HEK293 (cell line): Measurements from ENCODE around the gene ELP6.

Source experiments
- CTCF ChIP-seq: fragments of 450-650 bp; formaldehyde crosslinking; IDR thresholded peaks from 2 replicates; pipeline ENCODE4 v1.5.1; 2016; ENCODE audit warnings: missing biosample characterization, missing genetic modification characterization
- KLF1 ChIP-seq: fragments of 450-650 bp; formaldehyde crosslinking; IDR thresholded peaks from 2 replicates; pipeline ENCODE4 v1.5.1; 2016; ENCODE audit warnings: missing biosample characterization, missing genetic modification characterization
- REST ChIP-seq: fragments of 450-650 bp; formaldehyde crosslinking; IDR thresholded peaks from 2 replicates; pipeline ENCODE4 v1.5.1; 2016; ENCODE audit warnings: missing biosample characterization, missing genetic modification characterization
- TRIM28 ChIP-seq: IDR thresholded peaks from 2 replicates; pipeline ENCODE4 v1.6.1; 2011; ENCODE audit warnings: low read length, control low read depth, borderline replicate concordance
- ZBTB7A ChIP-seq: fragments of 450-650 bp; formaldehyde crosslinking; IDR thresholded peaks from 2 replicates; pipeline ENCODE4 v1.5.1; 2016; ENCODE audit warnings: low read depth, missing biosample characterization, missing genetic modification characterization
- ZNF155 ChIP-seq: fragments of 450-650 bp; formaldehyde crosslinking; IDR thresholded peaks from 2 replicates; pipeline ENCODE4 v1.5.1; 2016; ENCODE audit warnings: missing biosample characterization, missing genetic modification characterization
- ZNF175 ChIP-seq: fragments of 450-650 bp; formaldehyde crosslinking; IDR thresholded peaks from 2 replicates; pipeline ENCODE4 v1.5.1; 2016; ENCODE audit warnings: missing biosample characterization, missing genetic modification characterization
- ZNF548 ChIP-seq: fragments of 450-650 bp; formaldehyde crosslinking; IDR thresholded peaks from 2 replicates; pipeline ENCODE4 v1.5.1; 2016; ENCODE audit warnings: missing biosample characterization, missing genetic modification characterization
- ZNF777 ChIP-seq: fragments of 450-650 bp; formaldehyde crosslinking; IDR thresholded peaks from 2 replicates; pipeline ENCODE4 v1.5.1; 2017; ENCODE audit warnings: missing biosample characterization, missing genetic modification characterization, borderline replicate concordance
- TF ChIP-seq, protein P1 (sequence below): fragments of 450-650 bp; formaldehyde crosslinking; IDR thresholded peaks from 2 replicates; pipeline ENCODE4 v1.5.1; 2016; ENCODE audit warnings: missing biosample characterization, missing genetic modification characterization, low read depth

- TF ChIP-seq ZNF175 (tag by site-specific recombination) (no peak), CTCF (tag by site-specific recombination) (no peak), ZNF548 (tag by site-specific recombination) (no peak), ZNF155 (tag by site-specific recombination) (no peak), ZNF777 (tag by site-specific recombination) (no peak), ZBTB7A (tag by site-specific recombination) (no peak), KLF1 (no peak), TRIM28 (no peak), REST (tag by site-specific recombination) (no peak)
- TF ChIP-seq, protein P1, sequence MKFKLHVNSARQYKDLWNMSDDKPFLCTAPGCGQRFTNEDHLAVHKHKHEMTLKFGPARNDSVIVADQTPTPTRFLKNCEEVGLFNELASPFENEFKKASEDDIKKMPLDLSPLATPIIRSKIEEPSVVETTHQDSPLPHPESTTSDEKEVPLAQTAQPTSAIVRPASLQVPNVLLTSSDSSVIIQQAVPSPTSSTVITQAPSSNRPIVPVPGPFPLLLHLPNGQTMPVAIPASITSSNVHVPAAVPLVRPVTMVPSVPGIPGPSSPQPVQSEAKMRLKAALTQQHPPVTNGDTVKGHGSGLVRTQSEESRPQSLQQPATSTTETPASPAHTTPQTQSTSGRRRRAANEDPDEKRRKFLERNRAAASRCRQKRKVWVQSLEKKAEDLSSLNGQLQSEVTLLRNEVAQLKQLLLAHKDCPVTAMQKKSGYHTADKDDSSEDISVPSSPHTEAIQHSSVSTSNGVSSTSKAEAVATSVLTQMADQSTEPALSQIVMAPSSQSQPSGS (tag by site-specific recombination): no peak
Measured at GRCh38 chr3:47456984-47457383, 56.5 kb downstream of the ELP6 start.
